ENCODE data around the gene OTOS. TPM values are rescaled to one million over a fixed set of nuclear protein-coding genes. Genes with fewer than 3 reads are reported as not detected.

The OTOS gene
- total and polyA plus RNA-seq, 9 of the 15 experiments (the other 6 are each of a cell fraction or from before 2014, with no cell fraction given): not detected

DNA sequence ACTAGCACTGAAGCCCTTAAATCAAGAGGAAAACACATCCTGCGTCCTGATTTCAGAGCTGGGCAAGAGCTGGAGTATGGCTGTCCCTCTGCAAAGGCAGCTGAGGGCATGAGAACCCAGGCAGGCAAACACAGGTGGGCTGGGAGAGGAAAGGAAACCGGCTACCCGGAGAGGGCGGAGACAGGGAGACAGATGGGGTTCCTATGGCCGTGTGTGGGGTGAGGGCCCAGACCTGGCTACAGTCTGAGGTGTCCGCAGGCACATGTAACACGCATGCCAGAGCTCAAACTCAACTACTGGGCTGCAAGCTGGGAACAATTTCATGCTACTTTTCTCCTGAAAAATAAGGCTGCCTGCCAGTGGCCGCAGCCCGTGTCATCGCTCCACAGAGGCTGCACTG is 7.1 kb downstream of the OTOS start:
- intact Hi-C loops (cut with micrococcal nuclease): no loop called here
- Histone ChIP-seq H3K79me2 (ENCODE audit: control insufficient read depth, insufficient read depth, low read length) (peaks cover 19% of the 10 kb centered on the region), H3K36me3 (ENCODE audit: control insufficient read depth, insufficient read depth, low read length) (peaks cover 43% of the 10 kb centered on the region; the same call in 2 of the 3 replicates), H2AFZ (ENCODE audit: low read depth, low read length) (no peak overlapping the region), H3K9me1 (ENCODE audit: control insufficient read depth, insufficient read depth, low read length) (no peaks in the 10 kb centered on the region), H3K9me3 (replicated peaks; ENCODE audit: control insufficient read depth, insufficient read depth, low read depth, low read length) (no peaks in the 10 kb centered on the region), H3K4me2 (ENCODE audit: insufficient read depth, low read length) (no peak overlapping the region), H3K27me3 (ENCODE audit: control insufficient read depth in 2 of 2, insufficient read depth in 2 of 2, low read length in 2 of 2) (no peaks in the 10 kb centered on the region), H3K4me1 (replicated peaks in 1 of 2; ENCODE audit: control insufficient read depth in 2 of 2, insufficient read depth in 2 of 2, low read length in 2 of 2) (peaks cover 0 to 16% of the 10 kb centered on the region in 2 experiments; a peak in 2 of 5 replicates), H3K4me3 (no peak overlapping the region), H4K20me1 (replicated peaks; ENCODE audit: control insufficient read depth, insufficient read depth, low read length) (no peaks in the 10 kb centered on the region), H3K9ac (ENCODE audit: insufficient read depth in 1 of 2, low read depth in 2 of 2, low read length in 2 of 2) (no peak overlapping the region), H3K27ac (ENCODE audit: extremely low read depth, low read depth, low read length) (no peak overlapping the region)
- TF ChIP-seq FOXK2 (conservative IDR thresholded peaks at IDR 0.05 in 1 of 2, IDR thresholded peaks at IDR 0.05 in 1 of 2; ENCODE audit: low read depth in 2 of 2) (no peak), PKNOX1 (IDR thresholded peaks at IDR 0.05) (no peak), BRCA1 (IDR thresholded peaks at IDR 0.05) (no peak), BRCA1 (CRISPR knock-in tag; IDR thresholded peaks at IDR 0.05) (no peak)
- 97% methylated on average over 5 of the region's 10 CpGs for WGBS (ENCODE audit: insufficient coverage, low coverage, missing lambda C conversion rate)
- ChIA-PET POLR2A (interaction anchor here (0.6 kb wide), 1 partner anchor 488 kb away, joined by 3 read pairs; no protein-coding TSS in a partner anchor), CTCF (ENCODE audit: low intra/inter-chr PET ratio) (no interaction called here)
- no peak for DNase-seq (ENCODE audit: extremely low read depth in 1 of 4, low spot score in 3 of 4)
- in situ Hi-C loops (cut with MboI): no loop called here
- FAIRE-seq: no peak
- no peak for ATAC-seq
- BruUV-seq (replicated peaks): no TSS peak

GRCh38 chr2:240132651-240132980 is 7.8 kb downstream of the OTOS start:
- Histone ChIP-seq H3K79me2 (ENCODE audit: control insufficient read depth, insufficient read depth, low read length) (peaks cover 19% of the 10 kb centered on the region), H3K9me1 (ENCODE audit: control insufficient read depth, insufficient read depth, low read length) (no peaks in the 10 kb centered on the region), H3K27me3 (ENCODE audit: control insufficient read depth in 2 of 2, insufficient read depth in 2 of 2, low read length in 2 of 2) (no peaks in the 10 kb centered on the region), H3K9me3 (replicated peaks; ENCODE audit: control insufficient read depth, insufficient read depth, low read depth, low read length) (no peaks in the 10 kb centered on the region), H3K4me3 (no peak overlapping the region), H3K4me1 (replicated peaks in 1 of 2; ENCODE audit: control insufficient read depth in 2 of 2, insufficient read depth in 2 of 2, low read length in 2 of 2) (peaks cover 0 to 16% of the 10 kb centered on the region in 2 experiments; a peak in 2 of 5 replicates), H3K4me2 (ENCODE audit: insufficient read depth, low read length) (no peak overlapping the region), H3K36me3 (ENCODE audit: control insufficient read depth, insufficient read depth, low read length) (peaks cover 43% of the 10 kb centered on the region; the same call in 2 of the 3 replicates), H3K27ac (ENCODE audit: extremely low read depth, low read depth, low read length) (no peak overlapping the region), H3K9ac (ENCODE audit: insufficient read depth in 1 of 2, low read depth in 2 of 2, low read length in 2 of 2) (no peak overlapping the region), H2AFZ (ENCODE audit: low read depth, low read length) (no peak overlapping the region), H4K20me1 (replicated peaks; ENCODE audit: control insufficient read depth, insufficient read depth, low read length) (no peaks in the 10 kb centered on the region)
- CTCF ChIA-PET (ENCODE audit: low intra/inter-chr PET ratio): no interaction called here
- ATAC-seq (no peak), FAIRE-seq (no peak), DNase-seq (ENCODE audit: extremely low read depth in 1 of 4, low spot score in 3 of 4) (no peak)
- 96% methylated on average over 5 of the region's 5 CpGs for WGBS (ENCODE audit: insufficient coverage, low coverage, missing lambda C conversion rate)
- intact Hi-C loops (cut with micrococcal nuclease): no loop called here
- BruUV-seq (replicated peaks): no TSS peak
- in situ Hi-C loops (cut with MboI): no loop called here
- POLR2A ChIA-PET: no interaction called here
- TF ChIP-seq PRPF4 (IDR thresholded peaks at IDR 0.05; ENCODE audit: insufficient read depth, low read depth, low read length, poor library complexity, severe bottlenecking) (no peak), POLR2G (IDR thresholded peaks at IDR 0.05; ENCODE audit: low read depth, low read length) (no peak), MCM7 (IDR thresholded peaks at IDR 0.05) (no peak), POLR2B (IDR thresholded peaks at IDR 0.05; ENCODE audit: low read depth, partially characterized antibody) (no peak), TCF7L2 (IDR thresholded peaks at IDR 0.05; ENCODE audit: low read depth, low read length) (no peak), CEBPG (CRISPR knock-in tag; IDR thresholded peaks at IDR 0.05) (no peak), CEBPG (tag; conservative IDR thresholded peaks at IDR 0.05 in 1 of 2, IDR thresholded peaks at IDR 0.05 in 1 of 2) (no peak)
- TF ChIP-seq, protein P1, sequence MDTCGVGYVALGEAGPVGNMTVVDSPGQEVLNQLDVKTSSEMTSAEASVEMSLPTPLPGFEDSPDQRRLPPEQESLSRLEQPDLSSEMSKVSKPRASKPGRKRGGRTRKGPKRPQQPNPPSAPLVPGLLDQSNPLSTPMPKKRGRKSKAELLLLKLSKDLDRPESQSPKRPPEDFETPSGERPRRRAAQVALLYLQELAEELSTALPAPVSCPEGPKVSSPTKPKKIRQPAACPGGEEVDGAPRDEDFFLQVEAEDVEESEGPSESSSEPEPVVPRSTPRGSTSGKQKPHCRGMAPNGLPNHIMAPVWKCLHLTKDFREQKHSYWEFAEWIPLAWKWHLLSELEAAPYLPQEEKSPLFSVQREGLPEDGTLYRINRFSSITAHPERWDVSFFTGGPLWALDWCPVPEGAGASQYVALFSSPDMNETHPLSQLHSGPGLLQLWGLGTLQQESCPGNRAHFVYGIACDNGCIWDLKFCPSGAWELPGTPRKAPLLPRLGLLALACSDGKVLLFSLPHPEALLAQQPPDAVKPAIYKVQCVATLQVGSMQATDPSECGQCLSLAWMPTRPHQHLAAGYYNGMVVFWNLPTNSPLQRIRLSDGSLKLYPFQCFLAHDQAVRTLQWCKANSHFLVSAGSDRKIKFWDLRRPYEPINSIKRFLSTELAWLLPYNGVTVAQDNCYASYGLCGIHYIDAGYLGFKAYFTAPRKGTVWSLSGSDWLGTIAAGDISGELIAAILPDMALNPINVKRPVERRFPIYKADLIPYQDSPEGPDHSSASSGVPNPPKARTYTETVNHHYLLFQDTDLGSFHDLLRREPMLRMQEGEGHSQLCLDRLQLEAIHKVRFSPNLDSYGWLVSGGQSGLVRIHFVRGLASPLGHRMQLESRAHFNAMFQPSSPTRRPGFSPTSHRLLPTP (IDR thresholded peaks at IDR 0.05; ENCODE audit: borderline replicate concordance, extremely low read depth, insufficient read length): no peak
- TF ChIP-seq, protein P2, sequence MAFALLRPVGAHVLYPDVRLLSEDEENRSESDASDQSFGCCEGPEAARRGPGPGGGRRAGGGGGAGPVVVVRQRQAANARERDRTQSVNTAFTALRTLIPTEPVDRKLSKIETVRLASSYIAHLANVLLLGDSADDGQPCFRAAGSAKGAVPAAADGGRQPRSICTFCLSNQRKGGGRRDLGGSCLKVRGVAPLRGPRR (CRISPR knock-in tag; IDR thresholded peaks at IDR 0.05): no peak
